ENCODE data around the gene ZNF423.

DNA sequence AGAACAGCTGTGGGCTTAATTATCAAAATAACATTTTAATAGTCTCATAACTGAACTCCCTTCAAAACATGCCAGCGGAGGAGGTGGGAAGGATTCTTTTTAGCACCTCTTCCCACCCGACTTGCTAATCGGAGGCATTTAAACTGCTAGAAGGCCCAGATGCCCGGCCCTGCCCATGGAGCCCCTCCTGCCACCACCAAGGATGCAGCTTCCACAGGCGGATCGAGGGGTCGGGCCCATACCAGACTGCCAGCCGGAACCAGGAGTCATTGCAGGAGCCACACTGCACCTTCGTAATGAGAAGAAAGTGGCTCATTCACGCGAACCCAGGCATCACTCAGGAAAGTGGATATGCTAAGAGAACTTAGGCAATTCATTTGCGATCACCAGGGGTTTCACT is 281.1 kb downstream of the ZNF423 start:
- no peak for TF ChIP-seq DPF2 (CRISPR knock-in tag; IDR thresholded peaks at IDR 0.05; ENCODE audit: borderline replicate concordance, low read depth)
- TF ChIP-seq SIN3B (IDR thresholded peaks at IDR 0.05; ENCODE audit: low read length) = no peak
- no peak for TF ChIP-seq NFIC (IDR thresholded peaks at IDR 0.05; ENCODE audit: low read length)
- no peak for TF ChIP-seq CREB1 (IDR thresholded peaks at IDR 0.05)
- no peak for TF ChIP-seq CREB1 (CRISPR knock-in tag; IDR thresholded peaks at IDR 0.05)
- TF ChIP-seq, protein P1, sequence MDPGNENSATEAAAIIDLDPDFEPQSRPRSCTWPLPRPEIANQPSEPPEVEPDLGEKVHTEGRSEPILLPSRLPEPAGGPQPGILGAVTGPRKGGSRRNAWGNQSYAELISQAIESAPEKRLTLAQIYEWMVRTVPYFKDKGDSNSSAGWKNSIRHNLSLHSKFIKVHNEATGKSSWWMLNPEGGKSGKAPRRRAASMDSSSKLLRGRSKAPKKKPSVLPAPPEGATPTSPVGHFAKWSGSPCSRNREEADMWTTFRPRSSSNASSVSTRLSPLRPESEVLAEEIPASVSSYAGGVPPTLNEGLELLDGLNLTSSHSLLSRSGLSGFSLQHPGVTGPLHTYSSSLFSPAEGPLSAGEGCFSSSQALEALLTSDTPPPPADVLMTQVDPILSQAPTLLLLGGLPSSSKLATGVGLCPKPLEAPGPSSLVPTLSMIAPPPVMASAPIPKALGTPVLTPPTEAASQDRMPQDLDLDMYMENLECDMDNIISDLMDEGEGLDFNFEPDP (CRISPR knock-in tag; conservative IDR thresholded peaks at IDR 0.05) = no peak
- TF ChIP-seq EP300 (IDR thresholded peaks at IDR 0.05; ENCODE audit: low read depth in 2 of 2, low read length in 2 of 2) = no peak
- no peak for TF ChIP-seq EP300 (CRISPR knock-in tag; IDR thresholded peaks at IDR 0.05; ENCODE audit: borderline replicate concordance)
- TF ChIP-seq, protein P2, sequence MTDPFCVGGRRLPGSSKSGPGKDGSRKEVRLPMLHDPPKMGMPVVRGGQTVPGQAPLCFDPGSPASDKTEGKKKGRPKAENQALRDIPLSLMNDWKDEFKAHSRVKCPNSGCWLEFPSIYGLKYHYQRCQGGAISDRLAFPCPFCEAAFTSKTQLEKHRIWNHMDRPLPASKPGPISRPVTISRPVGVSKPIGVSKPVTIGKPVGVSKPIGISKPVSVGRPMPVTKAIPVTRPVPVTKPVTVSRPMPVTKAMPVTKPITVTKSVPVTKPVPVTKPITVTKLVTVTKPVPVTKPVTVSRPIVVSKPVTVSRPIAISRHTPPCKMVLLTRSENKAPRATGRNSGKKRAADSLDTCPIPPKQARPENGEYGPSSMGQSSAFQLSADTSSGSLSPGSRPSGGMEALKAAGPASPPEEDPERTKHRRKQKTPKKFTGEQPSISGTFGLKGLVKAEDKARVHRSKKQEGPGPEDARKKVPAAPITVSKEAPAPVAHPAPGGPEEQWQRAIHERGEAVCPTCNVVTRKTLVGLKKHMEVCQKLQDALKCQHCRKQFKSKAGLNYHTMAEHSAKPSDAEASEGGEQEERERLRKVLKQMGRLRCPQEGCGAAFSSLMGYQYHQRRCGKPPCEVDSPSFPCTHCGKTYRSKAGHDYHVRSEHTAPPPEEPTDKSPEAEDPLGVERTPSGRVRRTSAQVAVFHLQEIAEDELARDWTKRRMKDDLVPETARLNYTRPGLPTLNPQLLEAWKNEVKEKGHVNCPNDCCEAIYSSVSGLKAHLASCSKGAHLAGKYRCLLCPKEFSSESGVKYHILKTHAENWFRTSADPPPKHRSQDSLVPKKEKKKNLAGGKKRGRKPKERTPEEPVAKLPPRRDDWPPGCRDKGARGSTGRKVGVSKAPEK (CRISPR knock-in tag; IDR thresholded peaks at IDR 0.05; ENCODE audit: borderline replicate concordance) = no peak
- no peak for TF ChIP-seq HNRNPUL1 (IDR thresholded peaks at IDR 0.05; ENCODE audit: low read depth, low read length)

All from HepG2 (cell line).